ENCODE data around the gene EOGT. TPM values are rescaled to one million over a fixed set of nuclear protein-coding genes. Genes with fewer than 3 reads are reported as not detected.
A peak's percentile ranks its signal among the peaks of the same experiment; 100 is the strongest.

Gene EOGT
- total RNA-seq = 16.2 and 52.8 TPM in 2 replicates

GRCh38 chr3:69013253-69014021, at the start of gene EOGT:
TSS of gene EOGT (minus strand) at chr3:69013684. CDS start at chr3:69009846, 3,838 bp downstream.

GRCh38 chr3:69051756-69052471, 38.4 kb upstream of the EOGT start, which contains the start of gene TMF1:
TSS of gene TMF1 (minus strand) at chr3:69052333. CDS start at chr3:69052086, 247 bp downstream.

Small RNA genes lying within 50 kb of the gene (small RNA-seq; reads per million reads assigned to genes)
- gene MIR3136 (ENCODE audit: low replicate concordance) = 0.68 reads per million, percentile 30 among the genes with 10 or more reads in this experiment

Other genes with a start within 250 kb of the EOGT start
- gene TAFA4, start 81.1 kb downstream of the EOGT start, total RNA-seq = not detected in 2 replicates
- gene TMF1, start 38.6 kb upstream of the EOGT start, total RNA-seq = 47.7 and 49.0 TPM in 2 replicates
- gene UBA3, start 66.7 kb upstream of the EOGT start, total RNA-seq = 40.3 and 69.6 TPM in 2 replicates
- gene ARL6IP5, start 71.3 kb upstream of the EOGT start, total RNA-seq = 49.5 and 78.6 TPM in 2 replicates
- gene LMOD3, start 108.9 kb upstream of the EOGT start, total RNA-seq = not detected in 2 replicates